T-helper 2 cell treated with Interferon-gamma antibody and Interleukin-4, amounts not matched to agents 5 μg/mL and 100 μg/mL, for 36 hours (primary cell): ENCODE data around the gene GHRL.
A peak's percentile ranks its signal among the peaks of the same experiment; 100 is the strongest.

ENCODE experiments used
- DNase-seq: peaks from one replicate; pipeline ENCODE4 v3.0.0; 2021; ENCODE audit warnings: low spot score
- H3K27ac Mint-ChIP-seq: one replicate; pipeline ENCODE4 v1.8.0; 2021; ENCODE audit warnings: mild to moderate bottlenecking, mixed read lengths
- H3K27me3 Mint-ChIP-seq: one replicate; pipeline ENCODE4 v1.8.0; 2021; ENCODE audit warnings: low read depth, mixed read lengths
- H3K36me3 Mint-ChIP-seq: one replicate; pipeline ENCODE4 v1.8.0; 2021; ENCODE audit warnings: low read depth, mixed read lengths
- H3K4me1 Mint-ChIP-seq: one replicate; pipeline ENCODE4 v1.8.0; 2021; ENCODE audit warnings: low read depth, mixed read lengths
- H3K4me3 Mint-ChIP-seq: one replicate; pipeline ENCODE4 v1.8.0; 2022; ENCODE audit warnings: mild to moderate bottlenecking, moderate library complexity, mixed read lengths
- H3K9me3 Mint-ChIP-seq: one replicate; pipeline ENCODE4 v1.8.0; 2021; ENCODE audit warnings: mixed read lengths

The GHRL gene

DNA sequence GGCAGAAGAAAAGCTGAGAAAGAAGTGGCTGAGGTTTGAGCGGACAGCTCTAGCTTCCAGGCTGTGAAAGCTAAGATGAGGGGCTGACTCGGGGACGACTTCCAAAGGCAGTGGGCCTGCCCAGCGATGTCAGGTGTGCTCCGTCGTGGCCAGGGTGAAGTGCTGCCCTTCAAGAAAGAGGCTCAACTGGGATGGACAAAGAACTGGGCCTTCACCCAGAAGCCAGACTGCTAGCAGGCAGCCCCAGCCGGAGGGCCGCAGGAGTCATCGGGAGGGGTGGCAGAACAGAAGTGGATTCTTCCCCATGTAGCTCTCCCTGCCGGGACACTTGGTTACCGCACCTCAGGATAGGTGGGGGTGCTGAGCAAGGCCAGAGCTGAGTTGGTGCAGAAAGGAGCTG is 41.3 kb upstream of the GHRL start:
- Mint-ChIP-seq H3K9me3 (no peaks in the 10 kb centered on the region), H3K4me1 (peaks cover 5% of the 10 kb centered on the region), H3K36me3 (no peaks in the 10 kb centered on the region), H3K27me3 (peaks cover 5% of the 10 kb centered on the region), H3K27ac (no peak overlapping the region), H3K4me3 (no peak overlapping the region)
- DNase-seq: no peak

DNA sequence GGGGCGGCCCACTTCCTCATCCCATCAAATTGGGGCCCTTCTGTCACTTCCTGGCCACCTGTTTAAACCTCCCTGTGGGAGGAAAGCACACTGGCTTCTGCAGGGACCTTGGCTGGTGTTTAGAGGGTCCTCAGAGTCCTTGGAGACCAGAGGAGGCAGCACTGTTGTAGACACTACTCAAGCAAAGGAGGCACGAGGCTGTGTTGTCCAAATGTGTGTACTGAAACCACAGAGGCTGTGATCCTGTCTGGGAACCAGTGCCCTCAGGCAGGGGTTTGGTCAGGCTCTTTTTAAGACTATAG is 40.6 kb upstream of the GHRL start:
- Mint-ChIP-seq H3K27me3 (peaks cover 12% of the 10 kb centered on the region), H3K4me3 (no peak overlapping the region), H3K36me3 (no peaks in the 10 kb centered on the region), H3K27ac (peak overlapping the region; percentile 35), H3K9me3 (no peaks in the 10 kb centered on the region), H3K4me1 (peaks cover 3% of the 10 kb centered on the region)
- DNase-seq: no peak

DNA sequence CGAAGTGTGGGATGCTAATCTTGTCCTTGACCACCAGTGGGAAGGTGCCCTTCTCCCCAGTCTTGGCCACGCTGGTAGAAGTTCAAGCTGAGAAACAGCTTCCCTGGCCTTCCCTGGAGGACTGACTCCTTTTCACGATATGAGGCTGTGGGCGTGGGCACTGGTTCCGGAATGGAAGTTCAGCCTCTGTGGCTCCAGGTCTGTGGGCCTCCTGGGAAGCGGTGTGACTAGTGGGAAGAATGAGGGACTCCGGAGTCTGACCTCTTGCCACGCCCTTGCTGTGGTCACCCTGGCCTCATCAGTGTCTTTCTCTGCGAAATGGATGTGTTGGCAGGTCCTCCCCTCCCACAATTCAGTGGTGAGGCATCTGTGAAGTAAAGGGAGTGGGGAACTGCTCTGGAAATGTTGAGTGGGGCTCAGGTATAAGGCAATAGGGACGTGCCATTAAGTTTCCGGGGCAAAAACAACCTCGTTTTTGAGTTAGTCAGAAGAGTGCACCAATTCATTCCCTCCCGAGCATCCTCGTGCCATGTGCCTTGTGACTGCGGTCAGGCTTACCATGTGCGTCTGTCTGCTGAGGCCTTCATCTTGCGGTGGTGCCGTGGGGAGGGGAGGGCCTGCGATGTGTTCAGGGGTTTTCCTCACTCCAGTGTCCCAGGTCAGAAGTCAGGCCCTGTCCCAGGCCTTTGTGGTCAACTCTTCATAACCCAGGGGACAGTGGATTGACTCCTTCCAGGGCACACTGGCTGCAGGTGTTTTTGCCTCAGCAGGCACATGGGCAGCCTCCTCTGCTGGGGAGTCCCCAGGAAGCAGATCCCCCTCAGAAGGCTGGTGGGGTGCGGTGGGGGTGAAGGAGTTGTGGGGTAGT is 40.0 kb upstream of the GHRL start:
- H3K27me3 Mint-ChIP-seq: peaks cover 14% of the 10 kb centered on the region
- no peak for DNase-seq
- no peak overlapping the region for H3K27ac Mint-ChIP-seq
- H3K36me3 Mint-ChIP-seq: no peaks in the 10 kb centered on the region
- peaks cover 3% of the 10 kb centered on the region for H3K4me1 Mint-ChIP-seq
- no peak overlapping the region for H3K4me3 Mint-ChIP-seq
- H3K9me3 Mint-ChIP-seq: no peaks in the 10 kb centered on the region

DNA sequence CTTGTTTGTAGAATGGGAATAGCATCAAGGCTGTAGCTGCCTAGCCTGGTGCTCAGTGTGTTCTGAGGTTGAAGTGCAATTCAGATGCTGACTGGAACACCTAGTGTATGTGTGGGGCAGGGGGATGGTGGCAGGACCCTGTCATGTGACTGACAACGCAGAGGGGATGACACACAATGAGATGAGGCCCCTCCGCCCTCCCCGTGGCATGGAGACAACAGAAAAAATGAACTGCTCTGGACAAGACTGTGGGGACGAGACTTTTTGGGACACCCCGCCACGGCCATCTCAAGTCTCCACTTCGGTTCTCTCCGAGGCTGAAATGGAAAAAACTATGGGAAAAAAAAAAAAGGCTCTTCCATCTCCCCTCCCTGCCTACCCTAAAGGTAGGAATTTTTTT is 38.6 kb upstream of the GHRL start:
- H3K4me1 Mint-ChIP-seq: peaks cover 3% of the 10 kb centered on the region

DNA sequence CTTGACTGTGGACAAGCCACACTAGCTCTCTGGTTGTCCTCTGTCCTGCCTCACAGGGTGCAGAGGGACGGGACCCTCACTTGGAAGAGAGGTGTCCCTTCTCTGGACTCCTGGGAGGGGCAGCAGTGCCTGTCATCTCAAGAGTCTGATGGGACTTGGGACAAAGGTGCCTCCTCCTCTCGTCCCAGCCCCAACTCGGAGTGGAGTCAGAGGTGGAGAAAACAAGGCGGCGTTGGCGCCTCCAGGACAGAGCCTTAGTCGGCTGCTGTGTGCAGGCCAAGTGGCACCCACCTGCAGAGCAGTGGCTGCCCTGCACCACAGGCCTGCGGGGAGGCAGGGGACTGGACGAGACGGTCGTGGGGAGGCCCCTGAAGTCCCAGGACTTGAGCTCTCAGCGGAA is 37.6 kb upstream of the GHRL start:
- no peak overlapping the region for H3K4me3 Mint-ChIP-seq

More for the DNA sequence above, 38.6 kb upstream of the GHRL start:
- peaks cover 26% of the 10 kb centered on the region for H3K27me3 Mint-ChIP-seq
- H3K36me3 Mint-ChIP-seq: no peaks in the 10 kb centered on the region
- H3K9me3 Mint-ChIP-seq: no peaks in the 10 kb centered on the region
- H3K4me3 Mint-ChIP-seq: no peak overlapping the region
- no peak overlapping the region for H3K27ac Mint-ChIP-seq
- no peak for DNase-seq

DNA sequence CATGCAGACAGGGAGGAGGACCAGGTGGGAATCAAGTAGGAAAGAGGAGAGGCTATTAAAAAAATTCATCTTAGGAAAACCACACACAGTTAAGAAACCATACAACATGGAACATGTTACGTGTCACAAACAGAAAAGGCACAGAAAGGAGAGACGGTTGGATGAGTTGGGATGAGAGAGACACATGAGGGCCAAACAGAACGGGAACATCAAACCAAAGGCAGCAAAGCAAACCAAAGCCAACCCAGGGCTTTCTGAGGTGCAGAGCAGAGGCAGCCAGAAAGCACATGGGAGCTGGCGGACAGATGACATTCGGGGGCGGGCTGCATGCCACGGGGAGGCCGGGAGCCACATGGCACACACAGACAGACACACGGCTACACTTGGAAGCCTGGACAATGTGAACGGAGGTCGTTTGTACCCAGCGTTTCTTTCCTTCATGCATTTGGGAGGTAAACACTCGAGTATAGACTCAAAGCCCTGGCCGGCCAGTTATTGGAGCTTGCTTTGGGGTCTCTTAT is 36.8 kb upstream of the GHRL start:
- no peak for DNase-seq
- H3K4me1 Mint-ChIP-seq: no peaks in the 10 kb centered on the region
- no peak overlapping the region for H3K27ac Mint-ChIP-seq
- H3K4me3 Mint-ChIP-seq: no peak overlapping the region
- no peaks in the 10 kb centered on the region for H3K36me3 Mint-ChIP-seq
- peaks cover 30% of the 10 kb centered on the region for H3K27me3 Mint-ChIP-seq
- no peaks in the 10 kb centered on the region for H3K9me3 Mint-ChIP-seq

More for the DNA sequence above, 37.6 kb upstream of the GHRL start:
- H3K27ac Mint-ChIP-seq: no peak overlapping the region
- peaks cover 3% of the 10 kb centered on the region for H3K4me1 Mint-ChIP-seq
- DNase-seq: no peak
- no peaks in the 10 kb centered on the region for H3K9me3 Mint-ChIP-seq
- H3K36me3 Mint-ChIP-seq: no peaks in the 10 kb centered on the region
- peaks cover 30% of the 10 kb centered on the region for H3K27me3 Mint-ChIP-seq

DNA sequence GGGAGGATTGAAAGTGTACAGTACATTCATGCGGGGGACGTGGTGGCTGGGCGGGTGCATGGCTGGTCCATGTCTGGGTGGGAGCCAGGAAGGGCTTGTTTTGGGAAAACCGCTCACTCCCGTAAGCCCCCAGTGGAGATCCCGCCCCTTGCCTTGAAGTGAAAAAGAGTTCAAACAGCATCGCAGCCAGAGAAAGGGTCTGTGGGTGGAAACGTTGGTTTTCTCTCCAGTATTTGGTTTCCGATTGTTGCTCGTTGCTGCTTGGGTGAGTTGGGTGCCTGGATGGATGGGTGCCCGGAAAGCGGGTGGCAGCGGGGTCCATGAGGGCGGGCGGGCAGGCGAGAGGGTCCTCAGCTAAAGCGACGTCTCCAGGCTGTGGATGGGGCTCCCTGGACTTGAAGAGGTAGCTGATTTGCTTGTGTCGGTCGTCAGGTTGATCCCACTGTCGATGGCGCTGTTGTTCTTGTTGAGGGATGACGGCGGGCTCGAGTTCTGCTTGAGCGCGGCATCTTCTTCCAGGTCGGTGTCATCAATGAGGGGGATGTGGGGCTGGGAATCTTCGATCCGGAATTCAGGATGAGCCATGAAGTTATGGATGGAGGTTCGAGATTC is 35.8 kb upstream of the GHRL start:
- no peak overlapping the region for H3K4me3 Mint-ChIP-seq
- peaks cover 30% of the 10 kb centered on the region for H3K27me3 Mint-ChIP-seq

DNA sequence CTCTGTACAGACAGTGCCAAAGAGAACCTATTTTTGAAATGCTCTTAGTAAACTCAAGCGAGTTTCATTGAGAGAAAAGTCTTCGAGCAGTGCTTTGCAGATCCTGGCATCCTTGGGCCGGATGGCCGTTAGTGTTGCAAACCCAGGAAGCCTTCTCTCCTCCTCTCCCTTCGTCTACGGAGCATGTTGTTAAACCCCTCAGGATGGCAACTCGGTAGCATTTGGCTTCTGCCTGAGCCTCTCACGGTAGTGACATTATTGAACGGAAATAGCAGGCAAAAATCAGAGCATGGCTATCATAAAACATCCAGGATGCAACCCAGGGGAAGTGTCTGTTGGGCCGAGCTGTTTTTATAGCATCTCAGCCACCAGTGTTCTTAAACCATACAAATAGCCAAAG is 34.8 kb upstream of the GHRL start:
- no peak for DNase-seq
- Mint-ChIP-seq H3K4me1 (no peaks in the 10 kb centered on the region), H3K27ac (no peak overlapping the region), H3K27me3 (peaks cover 30% of the 10 kb centered on the region), H3K36me3 (no peaks in the 10 kb centered on the region), H3K4me3 (no peak overlapping the region), H3K9me3 (no peaks in the 10 kb centered on the region)

More for the DNA sequence above, 35.8 kb upstream of the GHRL start:
- Mint-ChIP-seq H3K4me1 (no peaks in the 10 kb centered on the region), H3K27ac (no peak overlapping the region), H3K36me3 (no peaks in the 10 kb centered on the region), H3K9me3 (no peaks in the 10 kb centered on the region)
- no peak for DNase-seq

DNA sequence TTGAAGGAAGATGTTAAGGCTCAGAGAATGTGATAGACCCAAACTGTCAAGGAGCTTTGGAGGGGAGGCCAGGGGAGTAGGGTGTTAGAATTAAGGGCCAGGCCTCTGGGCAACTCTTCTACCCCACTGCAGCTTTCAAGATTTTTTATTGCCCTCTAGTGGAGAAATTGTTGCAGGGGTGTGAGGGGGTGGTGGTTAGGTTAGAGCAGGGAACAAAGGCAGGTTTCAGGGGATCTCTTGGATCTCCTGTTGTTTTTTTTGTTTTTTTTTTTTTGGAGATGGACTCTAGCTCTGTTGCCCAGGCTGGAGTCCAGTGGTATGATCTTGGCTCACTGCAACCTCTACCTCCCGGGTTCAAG is 29.6 kb upstream of the GHRL start:
- no peaks in the 10 kb centered on the region for H3K9me3 Mint-ChIP-seq
- H3K4me3 Mint-ChIP-seq: no peak overlapping the region
- peak overlapping the region; percentile 24 for H3K27ac Mint-ChIP-seq
- peaks cover 19% of the 10 kb centered on the region for H3K4me1 Mint-ChIP-seq
- H3K27me3 Mint-ChIP-seq: peaks cover 12% of the 10 kb centered on the region
- peak; percentile 18 for DNase-seq
- peaks cover 10% of the 10 kb centered on the region for H3K36me3 Mint-ChIP-seq

DNA sequence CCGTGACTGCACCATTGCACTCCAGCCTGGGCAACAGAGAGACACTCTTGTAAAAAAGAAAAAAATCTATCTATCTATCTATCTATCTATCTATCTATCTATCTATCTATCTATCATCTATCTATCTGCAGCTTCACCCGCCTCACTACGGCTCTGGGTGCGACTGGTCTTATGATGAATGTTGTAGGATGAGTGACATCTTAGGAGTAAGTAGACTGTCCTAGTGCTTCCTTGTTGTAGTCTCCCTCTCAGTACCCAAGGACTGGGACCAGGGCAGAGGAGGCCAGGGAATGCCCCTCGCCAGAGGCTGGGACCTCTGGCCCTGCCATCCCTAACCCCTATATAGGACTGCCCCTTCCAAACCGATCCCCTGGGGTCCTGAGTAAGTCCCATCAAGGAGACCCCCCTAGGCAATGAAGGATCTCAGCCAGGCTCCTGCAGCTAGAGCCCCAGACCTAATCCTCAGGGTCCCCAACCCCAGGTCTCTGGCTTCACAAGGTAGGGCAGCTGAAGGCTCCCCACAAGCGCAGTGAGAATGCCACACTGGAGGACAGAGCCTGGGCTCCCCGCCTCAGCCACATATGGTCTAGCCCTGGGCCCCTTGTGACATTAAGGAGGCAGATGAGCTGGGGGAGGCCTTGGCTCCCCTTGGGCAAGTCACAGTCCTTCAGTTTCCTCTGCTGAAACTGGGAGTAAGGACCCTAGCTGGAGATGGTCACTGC is 29.0 kb upstream of the GHRL start:
- H3K4me1 Mint-ChIP-seq: peaks cover 19% of the 10 kb centered on the region
- peak overlapping the region; percentile 95 for H3K4me3 Mint-ChIP-seq
- peaks cover 8% of the 10 kb centered on the region for H3K27me3 Mint-ChIP-seq
- no peaks in the 10 kb centered on the region for H3K9me3 Mint-ChIP-seq
- no peak for DNase-seq
- peak overlapping the region; percentile 69 for H3K27ac Mint-ChIP-seq
- peaks cover 10% of the 10 kb centered on the region for H3K36me3 Mint-ChIP-seq

DNA sequence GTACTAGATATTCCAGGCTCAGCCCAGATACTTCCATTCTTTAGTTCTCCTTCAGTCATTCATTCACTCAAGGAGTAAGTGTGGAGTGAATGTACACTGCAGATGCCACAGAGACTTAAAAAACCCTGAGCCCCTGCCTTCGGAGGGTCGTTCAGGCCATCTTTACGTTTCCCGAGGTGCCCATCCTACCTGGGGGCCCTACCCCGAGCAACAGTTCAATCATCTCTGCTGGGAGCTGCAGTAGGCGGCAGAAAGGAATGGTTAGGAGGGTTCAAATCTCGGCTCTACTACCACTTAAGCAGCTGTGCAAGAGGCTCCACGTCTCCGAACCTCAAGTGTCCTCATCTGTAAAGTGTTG is 27.6 kb upstream of the GHRL start:
- peaks cover 19% of the 10 kb centered on the region for H3K4me1 Mint-ChIP-seq
- peaks cover 10% of the 10 kb centered on the region for H3K36me3 Mint-ChIP-seq
- H3K4me3 Mint-ChIP-seq: peak overlapping the region; percentile 95
- DNase-seq: no peak
- H3K27me3 Mint-ChIP-seq: no peaks in the 10 kb centered on the region
- H3K27ac Mint-ChIP-seq: peak overlapping the region; percentile 93
- no peaks in the 10 kb centered on the region for H3K9me3 Mint-ChIP-seq

DNA sequence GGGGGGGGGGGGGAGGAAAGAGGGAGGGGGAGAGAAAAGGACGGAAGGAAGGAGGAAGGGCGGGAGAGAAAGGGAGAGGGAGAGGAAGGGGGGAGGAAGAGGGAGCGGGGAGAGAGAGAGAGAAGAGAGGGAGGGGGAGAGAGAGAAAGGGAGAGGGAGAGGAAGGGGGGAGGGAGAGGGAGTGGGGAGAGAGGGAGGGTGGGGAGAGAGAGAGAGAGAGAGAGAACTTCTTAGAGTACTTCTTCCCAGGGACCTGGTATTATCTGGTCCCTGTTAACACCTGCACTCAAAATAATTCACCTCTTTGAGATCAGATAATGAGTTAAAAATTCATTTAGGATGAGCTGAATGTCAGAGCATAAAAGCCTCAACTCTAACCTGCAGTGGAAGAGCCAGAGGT is 27.1 kb upstream of the GHRL start:
- no peak for DNase-seq
- Mint-ChIP-seq H3K27ac (peak overlapping the region; percentile 93), H3K4me3 (peak overlapping the region; percentile 95), H3K9me3 (no peaks in the 10 kb centered on the region), H3K36me3 (peaks cover 10% of the 10 kb centered on the region), H3K4me1 (peaks cover 19% of the 10 kb centered on the region), H3K27me3 (no peaks in the 10 kb centered on the region)

DNA sequence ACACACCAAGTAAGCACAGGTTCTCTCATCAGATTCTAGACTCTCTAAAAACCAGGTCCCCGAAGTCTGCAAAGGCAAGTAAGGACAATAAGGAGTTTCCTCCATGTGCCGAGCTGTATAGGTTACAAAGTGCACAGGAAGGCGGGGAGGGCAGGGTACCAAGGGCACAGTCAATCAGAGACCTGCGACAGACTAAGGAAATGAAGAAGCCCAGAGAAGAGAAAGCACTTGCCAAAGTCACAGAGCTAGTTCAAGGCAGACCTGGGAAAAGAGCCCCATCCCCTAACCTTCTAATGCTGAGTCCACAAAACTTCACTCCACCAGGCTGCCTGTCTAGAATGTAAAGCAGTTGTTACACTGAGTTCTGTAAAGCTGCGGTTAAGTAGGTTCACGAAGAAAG is 26.5 kb upstream of the GHRL start:
- Mint-ChIP-seq H3K4me3 (peak overlapping the region; percentile 79), H3K27me3 (no peaks in the 10 kb centered on the region), H3K27ac (peak overlapping the region; percentile 76), H3K9me3 (no peaks in the 10 kb centered on the region), H3K4me1 (peaks cover 19% of the 10 kb centered on the region), H3K36me3 (peaks cover 13% of the 10 kb centered on the region)
- DNase-seq: no peak

DNA sequence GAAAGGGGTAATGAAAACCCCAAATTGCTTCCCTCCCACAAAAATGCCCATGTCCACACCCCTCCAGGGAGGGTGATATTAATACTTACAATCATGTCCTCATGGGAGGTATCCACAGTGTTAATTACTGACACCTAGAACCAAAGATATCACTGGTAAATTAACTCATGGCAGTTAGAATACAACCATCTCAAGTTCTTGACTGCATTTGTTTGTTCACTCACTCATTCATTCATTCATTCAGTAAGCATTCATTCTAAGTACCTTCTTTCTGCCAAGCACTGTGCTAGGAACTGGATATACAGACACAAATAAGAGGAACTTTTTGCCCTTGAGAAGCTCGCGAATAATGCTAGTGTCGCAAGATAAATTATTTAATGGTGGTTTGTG is 25.2 kb upstream of the GHRL start:
- DNase-seq: no peak
- Mint-ChIP-seq H3K27me3 (no peaks in the 10 kb centered on the region), H3K4me3 (peak overlapping the region; percentile 50), H3K9me3 (no peaks in the 10 kb centered on the region), H3K36me3 (peaks cover 17% of the 10 kb centered on the region), H3K27ac (no peak overlapping the region), H3K4me1 (peaks cover 19% of the 10 kb centered on the region)
